Measurements from ENCODE around the gene PHACTR3. TPM values are rescaled to one million over a fixed set of nuclear protein-coding genes. Genes with fewer than 3 reads are reported as not detected.
A peak's percentile ranks its signal among the peaks of the same experiment; 100 is the strongest.

The PHACTR3 gene
- total RNA-seq, 1 experiment from 2014 or later = not detected

DNA sequence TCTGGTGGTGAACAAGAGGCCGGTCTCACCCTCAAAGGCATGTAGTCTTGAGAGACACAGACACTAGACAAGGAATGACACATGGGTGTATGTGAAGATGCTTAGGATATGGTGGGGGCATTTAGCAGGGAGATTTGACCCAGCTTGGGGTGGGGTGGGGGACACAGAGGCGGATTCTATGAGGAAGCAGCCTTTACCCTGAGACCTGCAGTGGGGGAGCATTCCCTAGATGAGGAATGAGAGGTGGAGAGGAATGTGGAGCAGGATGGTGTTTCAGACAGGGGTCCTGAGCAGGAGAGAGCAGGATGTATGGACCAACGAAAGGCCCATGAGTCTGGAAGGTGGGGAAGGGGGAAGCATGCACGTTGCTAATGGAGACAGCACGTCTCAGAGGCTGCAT lies 57.8 kb downstream of the PHACTR3 start:
- TF ChIP-seq CTCF (conservative IDR thresholded peaks at IDR 0.05) = no peak
- H3K27ac Mint-ChIP-seq = peak overlapping the region in 1 of 3 experiments; percentile 20; a peak in 1 of 7 replicates
- Histone ChIP-seq H4K20me1 (ENCODE audit: control insufficient read depth, insufficient read depth, insufficient read length) (no peaks in the 10 kb centered on the region), H3K14ac (ENCODE audit: insufficient read depth, low read length) (no peak overlapping the region), H2AFZ (ENCODE audit: low read length) (no peak overlapping the region), H3K4me1 (ENCODE audit: insufficient read depth, low read length) (no peaks in the 10 kb centered on the region), H2BK120ac (ENCODE audit: low read depth, low read length, poor library complexity, severe bottlenecking) (no peak overlapping the region), H3T11ph (ENCODE audit: low read length) (no peak overlapping the region), H4K91ac (ENCODE audit: insufficient read length, low read depth, low read length) (no peak overlapping the region), H3K4me2 (ENCODE audit: insufficient read depth, insufficient read length, low read length) (no peak overlapping the region), H3K27me3 (ENCODE audit: insufficient read depth, low read length) (no peaks in the 10 kb centered on the region; the same call in 1 of the 2 replicates), H2BK20ac (ENCODE audit: low read depth, low read length, poor library complexity, severe bottlenecking) (no peak overlapping the region), H3K56ac (ENCODE audit: insufficient read length, low read depth, low read length) (no peak overlapping the region), H3K79me2 (ENCODE audit: insufficient read depth, low read length) (no peaks in the 10 kb centered on the region), H3K27ac (ENCODE audit: insufficient read length, low read depth, low read length) (no peak overlapping the region), H4K8ac (replicated peaks; ENCODE audit: insufficient read length, low read depth, low read length) (no peak overlapping the region), H3K9me3 (ENCODE audit: control insufficient read depth, low read depth, low read length) (peaks cover 24% of the 10 kb centered on the region), H2AK5ac (ENCODE audit: insufficient read length, low read length) (no peak overlapping the region), H2BK12ac (ENCODE audit: insufficient read length, low read depth, low read length) (no peak overlapping the region), H3K9ac (ENCODE audit: extremely low read depth, insufficient read length, low read length) (no peak overlapping the region), H3K23me2 (ENCODE audit: insufficient read length, low read depth, low read length, poor library complexity, severe bottlenecking) (peaks cover 3% of the 10 kb centered on the region), H3K4ac (ENCODE audit: low read depth, low read length) (no peak overlapping the region), H3K23ac (ENCODE audit: insufficient read length, low read depth, low read length) (no peak overlapping the region), H4K5ac (ENCODE audit: insufficient read length, low read depth, low read length) (no peak overlapping the region), H2BK5ac (ENCODE audit: insufficient read length, low read length) (no peak overlapping the region), H3K79me1 (ENCODE audit: insufficient read depth, low read depth, low read length, poor library complexity, severe bottlenecking) (no peaks in the 10 kb centered on the region), H2BK15ac (ENCODE audit: low read depth, low read length) (no peak overlapping the region), H3K18ac (ENCODE audit: insufficient read length, low read depth, low read length) (no peak overlapping the region)
- peaks cover under 1 to 22% (median 20%) of the 10 kb centered on the region in 3 experiments; a peak in 6 of 7 replicates for H3K36me3 Mint-ChIP-seq (ENCODE audit: insufficient read depth in 1 of 3, low read depth in 3 of 3)
- no peak for DNase-seq
- no peaks in the 10 kb centered on the region for H3K4me1 Mint-ChIP-seq
- peak overlapping the region in 1 of 2 experiments; percentile 2; a peak in 1 of 5 replicates for H3K4me3 Mint-ChIP-seq
- WGBS (ENCODE audit: extremely low coverage, insufficient read length, low lambda C conversion rate) = no CpG with 5 or more reads among the region's 5 CpGs
- peaks cover 20 to 98% of the 10 kb centered on the region in 2 experiments for H3K9me3 Mint-ChIP-seq
- peaks cover 39% of the 10 kb centered on the region for H3K27me3 Mint-ChIP-seq (ENCODE audit: low read depth)

Data from H9 (cell line).